Body of pancreas (tissue), 4 donors: Measurements from ENCODE around the gene BRF1. TPM values are rescaled to one million over a fixed set of nuclear protein-coding genes. Genes with fewer than 3 reads are reported as not detected.
A peak's percentile ranks its signal among the peaks of the same experiment; 100 is the strongest.

Source experiments
- ATAC-seq: fragments of 150-250 bp; one replicate; pipeline ENCODE4 v1.9.1; 2016
- DNase-seq, 4 donors: peaks; one replicate each; pipeline ENCODE4 v3.0.0-alpha.2; 2019
- H3K27ac ChIP-seq, 4 donors: fragments of 200-600 bp; sonication (generic); 1 replicate in 3 of 4; 2 replicates in 1 of 4; pipeline versions ENCODE4 v1.5.1 to v1.6.1; 2016 to 2019; ENCODE audit warnings: mild to moderate bottlenecking in 1 of 4, mixed read lengths in 1 of 4, moderate library complexity in 1 of 4
- H3K27me3 ChIP-seq, 2 donors: fragments of 200-600 bp; sonication (generic); one replicate each; pipeline ENCODE4 v1.6.0; 2016; ENCODE audit warnings: mild to moderate bottlenecking in 1 of 2
- H3K36me3 ChIP-seq, 2 donors: fragments of 200-600 bp; sonication (generic); replicated peaks in 1 of 2; 2 replicates each; pipeline ENCODE4 v1.5.1; 2016; ENCODE audit warnings: low read depth in 2 of 2; ENCODE audit not compliant: insufficient read depth in 1 of 2
- H3K4me1 ChIP-seq: fragments of 200-600 bp; sonication (generic); one replicate; pipeline ENCODE4 v1.6.0; 2016
- H3K4me3 ChIP-seq, 2 donors: fragments of 200-600 bp; sonication (generic); 1 replicate in 1 of 2; 2 replicates in 1 of 2; pipeline ENCODE4 v1.5.1; 2016 to 2019
- H3K9me3 ChIP-seq, 3 donors: fragments of 200-600 bp; sonication (generic); 1 replicate in 2 of 3; 2 replicates in 1 of 3; pipeline ENCODE4 v1.5.1; 2016
- POLR2A ChIP-seq, 3 donors: fragments of 450-650 bp; IDR thresholded peaks; one replicate each; pipeline ENCODE4 v1.6.1; 2016; ENCODE audit warnings: antibody characterized with exemption in 3 of 3, mild to moderate bottlenecking in 2 of 3
- WGBS, 2 donors: methylation state at CpG; one replicate each; pipeline ENCODE4 v1.1.5; 2017; 5-methylcytosine and 5-hydroxymethylcytosine counted together
- intact Hi-C: fragments of 100-400 bp; cut with DNase I; formaldehyde crosslinking; loops from one replicate; pipeline ENCODE4 v1.15.1; 2023
- total RNA-seq, 2 donors: library from RNA; depleted of rRNA; stranded (reverse); fragments of >200 nt; gene quantifications; one replicate each; pipeline ENCODE4 v1.1.0, GENCODE V29; 2016
- TF ChIP-seq, protein P1 (sequence below), 7 experiments: fragments of 450-650 bp in 4 of 7; fragments of 200-600 bp in 3 of 7; sonication (generic) in 3 of 7; IDR thresholded peaks; one replicate each; pipeline ENCODE4 v1.5.1; 2016 to 2019; ENCODE audit warnings: antibody characterized with exemption in 7 of 7

BRF1 gene
- total RNA-seq, 2 donors from 2014 or later: 54.5 to 86.7 TPM

DNA sequence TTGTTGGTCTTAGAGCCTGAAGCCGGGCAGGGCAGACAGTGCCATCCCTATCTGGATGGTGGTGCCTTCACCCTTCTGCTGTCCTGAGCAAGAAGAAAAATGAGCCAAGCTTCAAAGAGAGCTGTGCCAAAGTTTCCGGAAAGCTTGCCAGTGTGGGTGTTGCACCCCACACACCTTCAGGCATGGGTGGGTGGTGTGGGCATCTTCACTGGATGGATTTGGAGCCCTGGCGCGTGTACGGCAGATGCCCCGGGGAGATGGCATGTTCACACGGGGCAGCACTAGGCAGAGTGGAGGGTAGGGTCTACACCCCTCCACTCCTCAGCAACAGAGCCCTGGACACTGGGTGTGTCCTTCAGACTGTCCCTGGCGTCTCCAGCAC, 46.8 kb upstream of the BRF1 start:
- no peak for ATAC-seq
- no peak for TF ChIP-seq POLR2A (IDR thresholded peaks at IDR 0.05)
- TF ChIP-seq, protein P1, sequence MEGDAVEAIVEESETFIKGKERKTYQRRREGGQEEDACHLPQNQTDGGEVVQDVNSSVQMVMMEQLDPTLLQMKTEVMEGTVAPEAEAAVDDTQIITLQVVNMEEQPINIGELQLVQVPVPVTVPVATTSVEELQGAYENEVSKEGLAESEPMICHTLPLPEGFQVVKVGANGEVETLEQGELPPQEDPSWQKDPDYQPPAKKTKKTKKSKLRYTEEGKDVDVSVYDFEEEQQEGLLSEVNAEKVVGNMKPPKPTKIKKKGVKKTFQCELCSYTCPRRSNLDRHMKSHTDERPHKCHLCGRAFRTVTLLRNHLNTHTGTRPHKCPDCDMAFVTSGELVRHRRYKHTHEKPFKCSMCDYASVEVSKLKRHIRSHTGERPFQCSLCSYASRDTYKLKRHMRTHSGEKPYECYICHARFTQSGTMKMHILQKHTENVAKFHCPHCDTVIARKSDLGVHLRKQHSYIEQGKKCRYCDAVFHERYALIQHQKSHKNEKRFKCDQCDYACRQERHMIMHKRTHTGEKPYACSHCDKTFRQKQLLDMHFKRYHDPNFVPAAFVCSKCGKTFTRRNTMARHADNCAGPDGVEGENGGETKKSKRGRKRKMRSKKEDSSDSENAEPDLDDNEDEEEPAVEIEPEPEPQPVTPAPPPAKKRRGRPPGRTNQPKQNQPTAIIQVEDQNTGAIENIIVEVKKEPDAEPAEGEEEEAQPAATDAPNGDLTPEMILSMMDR (IDR thresholded peaks at IDR 0.05): no peak
- Histone ChIP-seq H3K9me3 (no peaks in the 10 kb centered on the region), H3K36me3 (no peaks in the 10 kb centered on the region), H3K27ac (no peak overlapping the region), H3K27me3 (no peaks in the 10 kb centered on the region), H3K4me3 (no peak overlapping the region), H3K4me1 (peaks cover 22% of the 10 kb centered on the region)
- 84 to 94% methylated on average over 2 to 8 of the region's 8 CpGs for WGBS, 2 donors
- DNase-seq: no peak
- intact Hi-C loops: loop anchor here (5.0 kb wide), 2 partner anchors 60 to 145 kb away; no protein-coding TSS in a partner anchor

DNA sequence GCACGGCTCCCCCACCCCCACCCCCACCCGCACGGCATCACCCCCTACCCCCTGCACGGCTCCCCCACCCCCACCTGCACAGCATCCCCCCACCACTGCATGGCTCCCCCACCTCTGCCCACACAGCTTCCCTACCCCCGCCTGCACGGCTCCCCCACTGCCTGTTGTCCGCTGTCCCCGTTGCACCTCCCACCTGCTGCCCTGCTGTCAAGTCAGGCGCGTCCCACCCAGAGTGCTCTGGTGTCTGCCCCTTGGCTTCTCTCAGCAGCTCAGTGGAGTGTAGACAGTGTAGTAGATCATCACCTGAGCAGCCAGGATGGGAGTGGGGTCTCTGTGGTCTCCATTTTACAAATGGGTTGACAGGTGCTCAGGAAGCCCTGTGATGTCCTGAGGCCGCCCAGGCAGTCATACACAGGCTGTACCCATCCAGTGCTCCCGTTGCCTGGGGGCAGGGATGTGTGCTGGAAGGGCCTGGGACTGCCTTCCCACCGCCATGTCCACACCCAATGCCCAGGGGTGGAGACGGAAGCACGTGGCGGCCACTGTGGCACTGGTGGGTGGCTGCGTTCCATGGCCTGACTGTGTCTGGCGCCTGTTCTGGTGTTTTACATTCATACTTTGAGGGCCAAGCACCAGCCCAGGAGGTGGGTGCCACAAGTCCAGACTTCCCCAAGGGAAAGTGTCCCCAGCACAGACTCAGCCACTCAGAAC, 46.2 kb upstream of the BRF1 start:
- H3K27ac ChIP-seq: no peak overlapping the region
- no peaks in the 10 kb centered on the region for H3K36me3 ChIP-seq
- TF ChIP-seq, protein P1 (IDR thresholded peaks at IDR 0.05): no peak
- TF ChIP-seq POLR2A (IDR thresholded peaks at IDR 0.05): no peak
- H3K4me3 ChIP-seq: no peak overlapping the region
- no peaks in the 10 kb centered on the region for H3K9me3 ChIP-seq
- no peaks in the 10 kb centered on the region for H3K27me3 ChIP-seq
- ATAC-seq: no peak
- H3K4me1 ChIP-seq: peaks cover 19% of the 10 kb centered on the region
- 91 to 96% methylated on average over 11 to 12 of the region's 18 CpGs for WGBS, 2 donors
- no peak for DNase-seq
- intact Hi-C loops: loop anchor here (5.0 kb wide), 2 partner anchors 60 to 145 kb away; no protein-coding TSS in a partner anchor

DNA sequence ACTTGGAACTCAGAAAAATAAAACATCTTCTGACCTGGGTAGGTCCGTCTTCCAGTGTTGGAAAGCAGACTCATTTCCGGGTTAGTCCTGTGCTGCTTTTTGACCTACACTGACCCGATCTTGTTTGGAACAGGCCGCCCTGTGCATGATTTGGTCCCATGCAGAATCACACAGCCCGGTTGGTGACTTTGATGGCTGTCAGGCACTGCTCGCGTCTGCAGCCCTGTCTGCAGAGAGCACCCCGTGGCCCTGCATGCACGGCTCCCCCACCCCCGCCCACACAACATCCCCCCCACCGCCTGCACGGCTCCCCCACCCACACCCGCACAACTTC, 45.4 kb upstream of the BRF1 start:
- no peak for ATAC-seq

DNA sequence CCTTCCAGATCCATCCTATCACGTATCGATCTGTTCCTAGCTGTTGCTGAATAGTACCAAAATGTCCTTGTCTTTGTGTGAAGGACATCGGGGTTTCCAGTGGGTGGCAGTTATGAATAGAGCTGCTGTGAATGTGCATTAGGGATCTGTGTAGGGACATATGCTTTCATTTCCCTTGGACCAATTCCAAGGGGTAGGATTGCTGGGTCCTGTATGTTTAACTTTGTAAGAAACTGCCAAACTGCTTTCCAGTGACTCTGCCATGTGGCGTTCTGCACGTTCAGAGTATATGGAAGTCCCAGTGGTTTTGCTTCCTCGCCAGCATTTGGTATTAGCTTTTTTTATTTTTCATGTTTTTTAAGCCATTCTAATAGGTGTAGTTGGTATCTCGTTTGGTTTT, 42.4 kb upstream of the BRF1 start:
- Histone ChIP-seq H3K27ac (no peak overlapping the region), H3K4me1 (peaks cover 13% of the 10 kb centered on the region), H3K4me3 (no peak overlapping the region), H3K27me3 (no peaks in the 10 kb centered on the region), H3K36me3 (no peaks in the 10 kb centered on the region), H3K9me3 (no peaks in the 10 kb centered on the region)
- ATAC-seq: no peak
- TF ChIP-seq, protein P1 (IDR thresholded peaks at IDR 0.05): no peak
- no peak for TF ChIP-seq POLR2A (IDR thresholded peaks at IDR 0.05)
- intact Hi-C loops: no loop called here
- WGBS, 2 donors: 29% methylated on average over 6 to 7 of the region's 7 CpGs
- DNase-seq: peak in 1 of 4 donors; percentile 23

More for the DNA sequence above, 45.4 kb upstream of the BRF1 start:
- no peak for TF ChIP-seq POLR2A (IDR thresholded peaks at IDR 0.05)
- TF ChIP-seq, protein P1 (IDR thresholded peaks at IDR 0.05): no peak
- intact Hi-C loops: loop anchor here (5.0 kb wide), 2 partner anchors 59 to 144 kb away; no protein-coding TSS in a partner anchor
- H3K4me3 ChIP-seq: no peak overlapping the region
- 26 to 43% methylated on average over 6 to 10 of the region's 13 CpGs for WGBS, 2 donors
- H3K27me3 ChIP-seq: no peaks in the 10 kb centered on the region
- no peaks in the 10 kb centered on the region for H3K9me3 ChIP-seq
- peaks cover 13% of the 10 kb centered on the region for H3K4me1 ChIP-seq
- H3K36me3 ChIP-seq: no peaks in the 10 kb centered on the region
- DNase-seq: no peak
- peak overlapping the region in 1 of 4 donors; percentile 37 for H3K27ac ChIP-seq
